ENCODE results near the gene ZNF451. TPM values are rescaled to one million over a fixed set of nuclear protein-coding genes. Genes with fewer than 3 reads are reported as not detected.
"Not testable (repeated sequence)": the region's sequence is repeated elsewhere in the genome, so short reads cannot be mapped to it uniquely, and the experiment has no call there.

Gene ZNF451, protein sequence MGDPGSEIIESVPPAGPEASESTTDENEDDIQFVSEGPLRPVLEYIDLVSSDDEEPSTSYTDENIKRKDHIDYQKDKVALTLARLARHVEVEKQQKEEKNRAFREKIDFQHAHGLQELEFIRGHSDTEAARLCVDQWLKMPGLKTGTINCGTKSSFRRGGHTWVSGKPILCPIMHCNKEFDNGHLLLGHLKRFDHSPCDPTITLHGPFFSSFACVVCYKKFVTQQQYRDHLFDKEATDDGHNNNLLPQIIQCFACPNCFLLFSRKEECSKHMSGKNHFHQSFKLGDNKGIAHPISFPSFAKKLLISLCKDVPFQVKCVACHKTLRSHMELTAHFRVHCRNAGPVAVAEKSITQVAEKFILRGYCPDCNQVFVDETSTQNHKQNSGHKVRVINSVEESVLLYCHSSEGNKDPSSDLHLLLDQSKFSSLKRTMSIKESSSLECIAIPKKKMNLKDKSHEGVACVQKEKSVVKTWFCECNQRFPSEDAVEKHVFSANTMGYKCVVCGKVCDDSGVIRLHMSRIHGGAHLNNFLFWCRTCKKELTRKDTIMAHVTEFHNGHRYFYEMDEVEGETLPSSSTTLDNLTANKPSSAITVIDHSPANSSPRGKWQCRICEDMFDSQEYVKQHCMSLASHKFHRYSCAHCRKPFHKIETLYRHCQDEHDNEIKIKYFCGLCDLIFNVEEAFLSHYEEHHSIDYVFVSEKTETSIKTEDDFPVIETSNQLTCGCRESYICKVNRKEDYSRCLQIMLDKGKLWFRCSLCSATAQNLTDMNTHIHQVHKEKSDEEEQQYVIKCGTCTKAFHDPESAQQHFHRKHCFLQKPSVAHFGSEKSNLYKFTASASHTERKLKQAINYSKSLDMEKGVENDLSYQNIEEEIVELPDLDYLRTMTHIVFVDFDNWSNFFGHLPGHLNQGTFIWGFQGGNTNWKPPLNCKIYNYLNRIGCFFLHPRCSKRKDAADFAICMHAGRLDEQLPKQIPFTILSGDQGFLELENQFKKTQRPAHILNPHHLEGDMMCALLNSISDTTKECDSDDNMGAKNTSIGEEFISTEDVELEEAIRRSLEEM
- total RNA-seq = 10 to 100 TPM; 58.8 to 65.7 TPM

DNA sequence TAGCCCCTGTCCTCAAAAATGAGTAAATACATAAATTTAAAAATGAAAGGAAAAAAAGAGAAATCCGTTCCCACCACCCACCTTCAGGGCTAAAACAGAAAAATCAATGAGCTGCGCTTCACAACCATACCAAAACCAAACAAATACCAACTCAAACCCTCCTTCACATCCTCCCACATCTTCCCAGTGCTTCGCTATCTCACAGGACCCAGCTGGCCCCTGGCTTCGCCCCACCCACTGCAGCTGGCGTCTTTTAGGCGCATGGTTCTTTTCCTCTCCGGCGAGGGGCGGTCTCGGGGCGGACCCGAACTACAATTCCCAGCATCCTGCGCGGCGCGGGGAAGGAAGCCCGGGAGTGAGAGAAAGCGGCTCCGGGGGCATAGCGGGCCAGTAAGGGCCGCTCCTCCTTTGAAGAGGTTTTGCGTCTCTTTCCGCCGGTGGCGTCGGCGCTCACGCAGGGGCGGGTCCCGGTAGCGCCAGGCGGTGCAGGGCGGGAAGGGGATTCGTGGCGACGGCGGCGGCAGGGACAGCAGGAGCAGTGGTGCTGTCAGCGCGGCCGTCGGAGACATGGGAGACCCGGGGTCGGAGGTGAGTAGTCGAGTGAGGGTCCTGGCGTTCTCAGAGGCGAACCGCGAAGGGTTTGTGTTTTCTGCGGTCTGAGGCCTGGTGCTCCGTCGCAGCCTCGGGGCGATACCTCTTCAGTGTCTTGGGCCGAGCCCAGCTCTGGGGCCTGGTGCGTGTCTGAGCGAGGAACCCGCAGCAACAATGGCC, at the start of gene ZNF451:
TSS of gene ZNF451 (plus strand) at position 502 of the 771 bp plus-strand sequence. CDS start at position 568, 66 bp downstream.
- Mint-ChIP-seq H3K4me1 (peaks cover 29% of the 10 kb centered on the region), H3K4me3 (peak within 1 kb of the TSS; percentile 74), H3K27ac (peak within 1 kb of the TSS; percentile 66), H3K36me3 (ENCODE audit: low read depth) (peaks cover 31% of the 10 kb centered on the region), H3K27me3 (no peaks in the 10 kb centered on the region), H3K9me3 (no peaks in the 10 kb centered on the region)
- ATAC-seq (replicated peaks) = peak; percentile 96

DNA sequence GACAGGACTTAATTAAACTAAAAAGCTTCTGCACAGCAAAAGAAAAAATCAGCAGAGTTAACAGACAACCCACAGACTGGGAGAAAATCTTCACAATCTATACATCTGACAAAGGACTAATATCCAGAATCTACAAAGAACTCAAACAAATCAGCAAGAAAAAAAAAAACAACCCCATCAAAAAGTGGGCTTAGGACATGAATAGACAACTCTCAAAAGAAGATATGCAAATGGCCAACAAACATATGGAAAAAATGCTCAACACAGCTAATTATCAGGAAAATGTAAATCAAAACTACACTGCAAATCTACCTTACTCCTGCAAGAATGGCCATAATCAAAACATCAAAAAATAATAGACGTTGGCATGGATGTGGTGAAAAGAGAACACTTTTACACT, 45.9 kb upstream of the ZNF451 start:
- not testable (repeated sequence) for H3K4me1 Mint-ChIP-seq; ATAC-seq (replicated peaks); H3K4me3 Mint-ChIP-seq; H3K27ac Mint-ChIP-seq; H3K9me3 Mint-ChIP-seq
- Mint-ChIP-seq H3K36me3 (ENCODE audit: low read depth) (peaks cover 13% of the 10 kb centered on the region), H3K27me3 (peaks cover 14% of the 10 kb centered on the region)

DNA sequence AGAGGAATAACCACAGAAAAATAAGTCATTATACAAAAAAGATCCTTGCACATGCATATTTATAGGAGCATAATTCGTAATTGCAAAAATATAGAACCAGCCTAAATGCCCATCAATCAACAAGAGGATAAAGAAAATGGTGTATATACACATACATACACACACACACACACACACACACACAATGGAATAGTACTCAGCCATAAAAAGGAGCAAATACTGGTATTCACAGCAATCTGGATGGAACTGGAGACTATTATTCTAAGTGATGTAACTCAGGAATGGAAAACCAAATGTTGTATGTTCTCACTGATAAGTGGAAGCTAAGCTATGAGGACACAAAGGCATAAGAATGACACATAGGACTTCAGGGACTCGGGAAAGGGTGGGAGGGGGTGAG, 45.4 kb upstream of the ZNF451 start:
- H3K27me3 Mint-ChIP-seq = peaks cover 13% of the 10 kb centered on the region
- peaks cover 12% of the 10 kb centered on the region for H3K4me1 Mint-ChIP-seq
- no peak for ATAC-seq (replicated peaks)
- H3K36me3 Mint-ChIP-seq (ENCODE audit: low read depth) = peaks cover 18% of the 10 kb centered on the region
- no peak overlapping the region for H3K27ac Mint-ChIP-seq
- H3K9me3 Mint-ChIP-seq = no peaks in the 10 kb centered on the region
- no peak overlapping the region for H3K4me3 Mint-ChIP-seq

DNA sequence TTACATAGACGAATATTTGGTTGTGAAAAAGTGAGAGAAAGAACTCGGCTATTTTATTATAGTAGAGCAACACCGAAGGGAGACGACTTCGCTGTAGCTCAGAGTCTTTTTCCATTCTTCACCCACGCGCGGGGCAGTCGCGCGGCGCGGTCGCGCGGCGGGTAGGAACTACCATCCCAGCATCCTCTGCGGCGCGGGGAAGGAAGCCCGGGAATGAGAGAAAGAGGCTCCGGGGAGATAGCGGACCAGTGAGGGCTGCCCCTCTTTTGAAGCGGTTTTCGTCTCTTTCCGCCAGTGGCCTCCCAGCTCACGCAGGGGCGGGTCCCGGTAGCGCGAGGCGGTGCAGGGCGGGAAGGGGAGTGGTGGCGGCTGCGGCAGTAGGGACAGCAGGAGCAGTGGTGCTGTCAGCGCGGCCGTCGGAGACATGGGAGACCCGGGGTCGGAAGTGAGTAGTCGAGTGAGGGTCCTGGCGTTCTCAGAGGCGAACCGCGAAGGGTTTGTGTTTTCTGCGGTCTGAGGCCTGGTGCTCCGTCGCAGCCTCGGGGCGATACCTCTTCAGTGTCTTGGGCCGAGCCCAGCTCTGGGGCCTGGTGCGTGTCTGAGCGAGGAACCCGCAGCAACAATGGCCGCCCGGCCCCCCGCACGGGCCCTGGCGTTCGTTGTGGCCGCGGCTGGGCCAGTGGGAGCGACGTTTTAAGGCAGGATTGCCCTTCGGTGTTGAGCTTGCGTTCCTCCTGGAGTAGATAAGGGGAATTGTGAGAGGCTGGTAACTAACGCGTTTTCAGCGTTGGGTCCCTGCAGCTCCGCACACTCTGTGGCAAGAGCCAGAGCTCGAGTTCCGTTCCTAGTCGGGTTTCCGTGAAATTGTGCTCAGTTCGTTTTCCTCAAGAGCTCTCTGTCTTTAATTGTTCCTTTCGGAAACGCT, 43.4 kb upstream of the ZNF451 start, which contains the start of gene KIAA1586:
TSS of gene KIAA1586 (plus strand) at position 362 of the 925 bp plus-strand sequence. CDS start at position 425, 63 bp downstream.
- Mint-ChIP-seq H3K27ac (peak within 1 kb of the TSS; percentile 95), H3K4me1 (peaks cover 14% of the 10 kb centered on the region), H3K36me3 (ENCODE audit: low read depth) (peaks cover 39% of the 10 kb centered on the region), H3K4me3 (peak within 1 kb of the TSS; percentile 94)
- H3K9me3 Mint-ChIP-seq, H3K27me3 Mint-ChIP-seq: not testable (repeated sequence)
- ATAC-seq (replicated peaks) = peak; percentile 96

DNA sequence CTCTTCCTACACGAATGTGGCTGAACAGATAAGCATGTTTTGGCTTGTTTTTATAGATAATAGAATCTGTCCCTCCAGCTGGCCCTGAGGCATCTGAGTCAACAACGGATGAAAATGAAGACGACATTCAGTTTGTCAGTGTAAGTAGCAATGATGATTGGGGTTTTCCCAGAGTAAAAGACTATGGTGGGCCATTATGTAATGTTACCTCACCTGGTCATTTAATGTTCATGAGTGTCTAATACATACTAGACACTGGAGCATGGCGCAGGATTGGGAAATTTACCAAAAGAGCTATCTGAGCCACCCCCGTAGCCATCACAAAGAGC, 42.8 kb upstream of the ZNF451 start:
- not testable (repeated sequence) for H3K27me3 Mint-ChIP-seq, H3K9me3 Mint-ChIP-seq, H3K27ac Mint-ChIP-seq, H3K4me3 Mint-ChIP-seq
- H3K36me3 Mint-ChIP-seq (ENCODE audit: low read depth) = peaks cover 45% of the 10 kb centered on the region
- ATAC-seq (replicated peaks) = peak; percentile 28
- peaks cover 14% of the 10 kb centered on the region for H3K4me1 Mint-ChIP-seq

DNA sequence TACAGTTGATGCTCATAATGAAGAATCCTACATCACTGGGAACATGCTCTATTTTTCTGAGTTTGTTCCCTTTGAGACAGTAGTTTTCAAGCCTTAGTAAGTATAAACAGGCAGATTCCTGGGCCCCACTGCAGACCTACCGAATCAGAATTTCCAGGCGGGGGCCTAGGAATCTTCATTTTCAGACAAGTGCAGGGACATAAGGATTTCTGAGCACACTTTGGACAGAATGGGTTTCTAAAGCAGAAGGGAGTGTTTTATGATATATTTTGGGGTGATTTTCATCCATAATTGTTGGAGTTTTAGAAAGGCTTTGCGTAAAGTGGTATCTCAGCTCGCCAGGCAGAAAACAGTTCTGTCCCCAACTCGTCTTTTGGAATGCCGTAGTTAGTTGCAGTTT, 42.1 kb upstream of the ZNF451 start:
- H3K36me3 Mint-ChIP-seq (ENCODE audit: low read depth) = peaks cover 51% of the 10 kb centered on the region
- not testable (repeated sequence) for H3K27me3 Mint-ChIP-seq; H3K9me3 Mint-ChIP-seq; ATAC-seq (replicated peaks)
- peak overlapping the region; percentile 84 for H3K27ac Mint-ChIP-seq
- peaks cover 14% of the 10 kb centered on the region for H3K4me1 Mint-ChIP-seq
- H3K4me3 Mint-ChIP-seq = peak overlapping the region; percentile 86

DNA sequence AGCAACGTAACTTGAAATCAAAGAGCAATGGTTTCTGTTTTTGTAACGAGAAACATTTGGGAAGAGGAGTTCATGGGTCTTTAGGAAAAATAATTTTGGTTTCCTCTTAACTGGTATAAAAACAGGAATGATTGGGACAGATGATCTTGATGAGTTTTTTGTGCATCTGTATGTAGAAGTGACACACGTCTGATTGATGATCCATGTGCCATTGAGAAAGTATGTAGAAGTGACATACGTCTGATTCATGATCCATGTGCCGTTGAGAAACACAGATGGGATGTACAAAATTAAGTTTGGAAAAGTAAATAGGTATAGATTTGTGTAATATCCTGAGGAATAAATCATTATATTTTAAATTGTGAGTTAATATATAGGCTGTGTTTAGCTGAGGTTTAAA, 41.4 kb upstream of the ZNF451 start:
- peak overlapping the region; percentile 86 for H3K4me3 Mint-ChIP-seq
- H3K27ac Mint-ChIP-seq = peak overlapping the region; percentile 84
- H3K9me3 Mint-ChIP-seq = no peaks in the 10 kb centered on the region
- H3K4me1 Mint-ChIP-seq = peaks cover 14% of the 10 kb centered on the region
- ATAC-seq (replicated peaks) = no peak
- H3K36me3 Mint-ChIP-seq (ENCODE audit: low read depth) = peaks cover 58% of the 10 kb centered on the region
- H3K27me3 Mint-ChIP-seq = no peaks in the 10 kb centered on the region

DNA sequence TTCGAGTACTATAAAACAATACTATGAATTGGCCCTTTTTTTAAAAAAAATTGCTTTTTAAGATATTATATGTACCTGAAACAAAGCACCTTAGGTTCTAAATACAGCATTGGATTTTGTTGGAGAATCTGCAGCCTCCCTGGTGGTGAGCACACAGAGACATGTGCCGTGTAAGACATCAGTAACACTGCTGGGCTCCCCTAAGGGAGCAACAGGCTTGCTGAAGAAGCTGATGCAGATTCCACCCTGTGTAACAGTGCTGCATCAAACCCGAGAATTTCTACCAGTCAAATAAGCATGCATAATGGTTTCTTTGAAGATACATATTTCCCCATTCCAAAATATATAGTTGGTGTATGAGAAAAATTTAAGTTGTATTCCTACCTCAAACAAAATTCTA, 26.1 kb upstream of the ZNF451 start:
- Mint-ChIP-seq H3K36me3 (ENCODE audit: low read depth) (peaks cover 57% of the 10 kb centered on the region), H3K27me3 (no peaks in the 10 kb centered on the region), H3K4me1 (no peaks in the 10 kb centered on the region), H3K4me3 (no peak overlapping the region), H3K27ac (no peak overlapping the region), H3K9me3 (no peaks in the 10 kb centered on the region)
- no peak for ATAC-seq (replicated peaks)

DNA sequence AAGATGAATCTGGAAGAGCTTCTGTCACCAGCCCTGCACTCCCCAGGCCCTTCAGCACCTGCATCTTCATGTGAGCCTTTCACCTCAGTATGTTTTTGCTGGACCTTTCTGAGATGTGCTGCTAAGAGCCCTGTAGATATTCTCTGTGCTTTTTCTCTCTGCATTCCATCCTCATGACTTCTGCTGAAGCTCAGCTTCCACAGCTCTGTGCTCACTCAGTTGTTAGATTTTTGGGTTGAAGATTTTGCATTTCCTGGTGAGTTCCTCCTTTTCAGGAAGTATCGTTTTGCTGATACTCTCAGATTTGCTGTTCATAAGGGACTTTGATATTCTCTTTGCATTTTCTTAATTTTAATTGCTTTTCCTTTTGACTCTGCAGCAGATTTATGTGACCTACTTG, 25.2 kb upstream of the ZNF451 start:
- no peak overlapping the region for H3K27ac Mint-ChIP-seq
- H3K4me3 Mint-ChIP-seq = no peak overlapping the region
- no peaks in the 10 kb centered on the region for H3K9me3 Mint-ChIP-seq
- no peak for ATAC-seq (replicated peaks)
- H3K36me3 Mint-ChIP-seq (ENCODE audit: low read depth) = peaks cover 51% of the 10 kb centered on the region
- H3K4me1 Mint-ChIP-seq = no peaks in the 10 kb centered on the region
- no peaks in the 10 kb centered on the region for H3K27me3 Mint-ChIP-seq

DNA sequence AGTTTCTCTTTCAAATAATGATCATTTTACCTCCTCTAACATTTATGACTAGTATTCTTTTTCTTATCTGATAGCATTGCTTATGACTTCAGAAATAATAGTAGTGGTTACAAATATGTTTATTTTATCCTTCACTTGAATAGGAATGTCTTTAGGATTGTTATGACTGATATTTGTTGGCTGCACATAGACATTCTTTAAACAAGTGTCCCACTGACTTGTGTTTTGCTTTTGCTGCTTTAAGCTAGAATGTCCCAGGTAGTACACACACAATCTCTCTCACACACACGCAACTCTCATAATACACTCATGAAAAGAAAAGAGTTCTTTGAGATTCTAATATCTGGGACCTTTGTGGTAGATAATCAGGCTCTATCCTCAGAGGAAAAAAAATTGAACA, 21.9 kb upstream of the ZNF451 start:
- peaks cover 26% of the 10 kb centered on the region for H3K36me3 Mint-ChIP-seq (ENCODE audit: low read depth)
- no peaks in the 10 kb centered on the region for H3K27me3 Mint-ChIP-seq
- H3K27ac Mint-ChIP-seq = no peak overlapping the region
- no peaks in the 10 kb centered on the region for H3K9me3 Mint-ChIP-seq
- ATAC-seq (replicated peaks) = no peak
- no peak overlapping the region for H3K4me3 Mint-ChIP-seq
- H3K4me1 Mint-ChIP-seq = no peaks in the 10 kb centered on the region

DNA sequence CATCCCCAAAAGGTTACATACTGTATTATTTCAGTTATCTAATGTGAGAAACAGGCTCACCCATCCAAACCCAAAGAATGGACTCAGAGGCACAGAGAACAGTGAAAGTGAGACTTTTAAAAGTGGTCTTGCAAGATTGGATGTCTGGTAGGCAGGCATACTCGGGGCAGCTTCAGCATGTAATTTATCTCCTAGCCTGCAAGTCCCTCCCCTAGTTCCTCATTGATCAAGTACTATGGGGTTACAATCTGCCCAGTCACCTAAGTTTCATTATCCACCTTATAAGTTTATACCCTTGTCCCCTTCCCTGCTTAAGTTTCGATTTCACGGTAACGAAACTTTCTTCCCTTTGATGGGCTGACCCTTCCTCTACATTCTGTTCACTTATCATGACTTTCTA, 20.8 kb upstream of the ZNF451 start:
- no peak overlapping the region for H3K4me3 Mint-ChIP-seq
- no peaks in the 10 kb centered on the region for H3K4me1 Mint-ChIP-seq
- no peak for ATAC-seq (replicated peaks)
- no peaks in the 10 kb centered on the region for H3K9me3 Mint-ChIP-seq
- H3K27me3 Mint-ChIP-seq = no peaks in the 10 kb centered on the region
- H3K36me3 Mint-ChIP-seq (ENCODE audit: low read depth) = peaks cover 24% of the 10 kb centered on the region
- H3K27ac Mint-ChIP-seq = no peak overlapping the region

DNA sequence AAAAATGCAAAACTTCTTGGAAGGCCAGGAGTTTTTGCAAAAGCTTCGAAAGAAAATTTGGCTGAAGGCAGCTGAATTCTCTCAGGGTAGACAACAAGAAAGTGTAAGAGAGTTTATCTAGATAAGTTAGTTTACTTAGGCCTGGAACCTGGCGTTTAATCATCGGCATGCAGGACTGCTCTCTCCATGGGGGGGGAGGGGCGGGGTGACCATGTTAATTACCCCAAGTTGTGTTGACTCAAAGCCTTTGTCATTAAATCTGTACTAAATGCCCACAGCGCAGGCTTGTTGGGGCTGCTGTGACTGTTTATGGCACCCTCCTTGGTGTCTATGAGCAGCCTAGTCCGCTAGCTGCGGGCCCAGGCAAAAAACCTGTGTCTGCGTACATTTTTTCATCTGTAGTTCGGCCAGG, 20.1 kb upstream of the ZNF451 start:
- Mint-ChIP-seq H3K36me3 (ENCODE audit: low read depth) (peaks cover 17% of the 10 kb centered on the region), H3K4me3 (no peak overlapping the region), H3K27ac (no peak overlapping the region), H3K4me1 (no peaks in the 10 kb centered on the region), H3K27me3 (no peaks in the 10 kb centered on the region), H3K9me3 (no peaks in the 10 kb centered on the region)
- no peak for ATAC-seq (replicated peaks)

DNA sequence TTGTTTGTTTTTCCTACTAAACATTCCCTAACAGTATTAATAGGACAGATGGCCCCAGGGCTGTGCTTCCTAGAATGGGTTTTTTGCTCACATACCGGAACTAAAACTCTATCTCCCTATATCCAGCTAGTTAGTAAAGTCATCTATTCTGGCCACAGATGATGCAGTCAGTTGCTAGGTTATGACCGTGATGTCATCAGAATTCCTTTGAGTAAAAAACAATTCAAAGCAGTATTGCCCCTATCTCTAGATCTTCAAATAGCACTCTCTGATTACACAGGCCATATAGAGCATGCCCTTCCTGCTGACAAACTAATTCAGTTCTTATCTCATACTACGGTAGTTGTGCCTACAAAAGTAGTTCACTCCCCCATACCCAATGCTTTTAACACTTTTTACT, 17.9 kb upstream of the ZNF451 start:
- Mint-ChIP-seq H3K36me3 (ENCODE audit: low read depth) (peaks cover 6% of the 10 kb centered on the region), H3K27ac (no peak overlapping the region), H3K4me3 (no peak overlapping the region), H3K9me3 (no peaks in the 10 kb centered on the region), H3K27me3 (no peaks in the 10 kb centered on the region), H3K4me1 (no peaks in the 10 kb centered on the region)
- ATAC-seq (replicated peaks) = no peak

Data from activated T-helper 17 cell treated with anti-CD3 and anti-CD28 coated beads, Interleukin-2, amount 50 U/mL, for 72 hours (primary cell).